PC-3 (cell line): ENCODE measurements around the gene BNIP5.

Experiments
- CTCF ChIP-seq: fragments of 300-600 bp; sonication (generic); conservative IDR thresholded peaks from 2 replicates; pipeline ENCODE4 v1.5.1; 2017; ENCODE audit warnings: antibody characterized with exemption, low read depth, mild to moderate bottlenecking, low read length
- EZH2 ChIP-seq: fragments of 300-600 bp; sonication (generic); IDR thresholded peaks from one replicate; pipeline ENCODE4 v1.6.1; 2017; ENCODE audit warnings: antibody characterized with exemption, mild to moderate bottlenecking, low read length; ENCODE audit not compliant: unreplicated experiment

GRCh38 chr6:36333931-36334725 is 2.6 kb downstream of the BNIP5 start:
- no peak for TF ChIP-seq CTCF
- no peak for TF ChIP-seq EZH2
